ENCODE measurements around the gene B3GALT4. TPM values are rescaled to one million over a fixed set of nuclear protein-coding genes. Genes with fewer than 3 reads are reported as not detected.

The B3GALT4 gene
- total and polyA plus RNA-seq, 2 of the 13 experiments (the other 11 are each of a cell fraction or from before 2014, with no cell fraction given), result 0.04 to 0.27 TPM

DNA sequence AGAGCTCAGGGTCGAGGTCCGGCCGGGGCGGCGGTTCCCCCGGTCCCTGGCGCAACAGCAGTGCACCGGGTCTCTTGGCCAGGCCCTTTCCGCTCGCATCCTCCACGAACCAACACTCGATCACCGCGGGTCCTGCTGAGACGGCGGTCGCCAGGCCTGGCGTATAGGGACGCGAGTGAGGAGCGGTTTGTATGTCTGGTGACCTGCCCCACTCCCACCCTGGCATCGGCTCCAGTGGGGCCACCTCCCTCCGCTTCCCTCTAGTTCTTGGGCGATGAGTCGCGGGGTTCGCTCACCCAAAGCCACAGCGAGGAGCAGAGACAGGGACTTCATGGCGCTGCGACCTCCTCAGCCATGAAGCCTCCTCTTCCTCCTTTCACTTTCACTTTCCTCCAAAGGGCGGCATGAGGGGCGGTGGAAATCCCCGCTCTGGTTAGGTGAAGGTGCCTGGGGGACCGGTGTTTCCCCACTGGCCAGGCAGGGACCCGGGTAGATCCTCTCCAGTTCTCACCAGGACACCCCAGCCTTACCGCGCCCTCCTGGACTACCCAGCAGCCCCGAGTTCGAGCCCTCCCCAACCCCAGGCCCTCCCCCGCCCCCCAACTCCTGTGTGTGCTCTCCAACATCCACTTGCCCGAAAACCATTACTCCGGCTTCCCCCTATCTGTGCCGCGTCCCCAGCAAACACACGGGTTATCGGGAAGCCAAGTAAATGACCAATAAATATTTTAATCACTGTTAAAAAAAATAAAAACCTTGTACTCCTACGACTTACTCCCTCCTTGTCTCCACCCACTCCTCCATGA is 37.0 kb downstream of the B3GALT4 start, which contains the start of gene TAPBP (continued):
- TF ChIP-seq, protein P1, sequence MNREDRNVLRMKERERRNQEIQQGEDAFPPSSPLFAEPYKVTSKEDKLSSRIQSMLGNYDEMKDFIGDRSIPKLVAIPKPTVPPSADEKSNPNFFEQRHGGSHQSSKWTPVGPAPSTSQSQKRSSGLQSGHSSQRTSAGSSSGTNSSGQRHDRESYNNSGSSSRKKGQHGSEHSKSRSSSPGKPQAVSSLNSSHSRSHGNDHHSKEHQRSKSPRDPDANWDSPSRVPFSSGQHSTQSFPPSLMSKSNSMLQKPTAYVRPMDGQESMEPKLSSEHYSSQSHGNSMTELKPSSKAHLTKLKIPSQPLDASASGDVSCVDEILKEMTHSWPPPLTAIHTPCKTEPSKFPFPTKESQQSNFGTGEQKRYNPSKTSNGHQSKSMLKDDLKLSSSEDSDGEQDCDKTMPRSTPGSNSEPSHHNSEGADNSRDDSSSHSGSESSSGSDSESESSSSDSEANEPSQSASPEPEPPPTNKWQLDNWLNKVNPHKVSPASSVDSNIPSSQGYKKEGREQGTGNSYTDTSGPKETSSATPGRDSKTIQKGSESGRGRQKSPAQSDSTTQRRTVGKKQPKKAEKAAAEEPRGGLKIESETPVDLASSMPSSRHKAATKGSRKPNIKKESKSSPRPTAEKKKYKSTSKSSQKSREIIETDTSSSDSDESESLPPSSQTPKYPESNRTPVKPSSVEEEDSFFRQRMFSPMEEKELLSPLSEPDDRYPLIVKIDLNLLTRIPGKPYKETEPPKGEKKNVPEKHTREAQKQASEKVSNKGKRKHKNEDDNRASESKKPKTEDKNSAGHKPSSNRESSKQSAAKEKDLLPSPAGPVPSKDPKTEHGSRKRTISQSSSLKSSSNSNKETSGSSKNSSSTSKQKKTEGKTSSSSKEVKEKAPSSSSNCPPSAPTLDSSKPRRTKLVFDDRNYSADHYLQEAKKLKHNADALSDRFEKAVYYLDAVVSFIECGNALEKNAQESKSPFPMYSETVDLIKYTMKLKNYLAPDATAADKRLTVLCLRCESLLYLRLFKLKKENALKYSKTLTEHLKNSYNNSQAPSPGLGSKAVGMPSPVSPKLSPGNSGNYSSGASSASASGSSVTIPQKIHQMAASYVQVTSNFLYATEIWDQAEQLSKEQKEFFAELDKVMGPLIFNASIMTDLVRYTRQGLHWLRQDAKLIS (CRISPR knock-in tag; IDR thresholded peaks at IDR 0.05), result no peak; the same call in 1 of the 2 replicates
- TF ChIP-seq, protein P2, sequence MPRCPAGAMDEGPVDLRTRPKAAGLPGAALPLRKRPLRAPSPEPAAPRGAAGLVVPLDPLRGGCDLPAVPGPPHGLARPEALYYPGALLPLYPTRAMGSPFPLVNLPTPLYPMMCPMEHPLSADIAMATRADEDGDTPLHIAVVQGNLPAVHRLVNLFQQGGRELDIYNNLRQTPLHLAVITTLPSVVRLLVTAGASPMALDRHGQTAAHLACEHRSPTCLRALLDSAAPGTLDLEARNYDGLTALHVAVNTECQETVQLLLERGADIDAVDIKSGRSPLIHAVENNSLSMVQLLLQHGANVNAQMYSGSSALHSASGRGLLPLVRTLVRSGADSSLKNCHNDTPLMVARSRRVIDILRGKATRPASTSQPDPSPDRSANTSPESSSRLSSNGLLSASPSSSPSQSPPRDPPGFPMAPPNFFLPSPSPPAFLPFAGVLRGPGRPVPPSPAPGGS (CRISPR knock-in tag; IDR thresholded peaks at IDR 0.05), result no peak
- TF ChIP-seq FOXK2 (IDR thresholded peaks at IDR 0.05), result no peak
- TF ChIP-seq CCAR2 (optimal IDR thresholded peaks at IDR 0.05; ENCODE audit: low read depth, low read length), result no peak
- no peak for TF ChIP-seq ARID2 (CRISPR knock-in tag; IDR thresholded peaks at IDR 0.05; ENCODE audit: borderline replicate concordance)
- TF ChIP-seq NRL (CRISPR knock-in tag; IDR thresholded peaks at IDR 0.05; ENCODE audit: borderline replicate concordance), result peak; percentile 81
- no peak for TF ChIP-seq CHD2 (IDR thresholded peaks at IDR 0.05; ENCODE audit: low read depth, low read length)
- TF ChIP-seq, protein P3, sequence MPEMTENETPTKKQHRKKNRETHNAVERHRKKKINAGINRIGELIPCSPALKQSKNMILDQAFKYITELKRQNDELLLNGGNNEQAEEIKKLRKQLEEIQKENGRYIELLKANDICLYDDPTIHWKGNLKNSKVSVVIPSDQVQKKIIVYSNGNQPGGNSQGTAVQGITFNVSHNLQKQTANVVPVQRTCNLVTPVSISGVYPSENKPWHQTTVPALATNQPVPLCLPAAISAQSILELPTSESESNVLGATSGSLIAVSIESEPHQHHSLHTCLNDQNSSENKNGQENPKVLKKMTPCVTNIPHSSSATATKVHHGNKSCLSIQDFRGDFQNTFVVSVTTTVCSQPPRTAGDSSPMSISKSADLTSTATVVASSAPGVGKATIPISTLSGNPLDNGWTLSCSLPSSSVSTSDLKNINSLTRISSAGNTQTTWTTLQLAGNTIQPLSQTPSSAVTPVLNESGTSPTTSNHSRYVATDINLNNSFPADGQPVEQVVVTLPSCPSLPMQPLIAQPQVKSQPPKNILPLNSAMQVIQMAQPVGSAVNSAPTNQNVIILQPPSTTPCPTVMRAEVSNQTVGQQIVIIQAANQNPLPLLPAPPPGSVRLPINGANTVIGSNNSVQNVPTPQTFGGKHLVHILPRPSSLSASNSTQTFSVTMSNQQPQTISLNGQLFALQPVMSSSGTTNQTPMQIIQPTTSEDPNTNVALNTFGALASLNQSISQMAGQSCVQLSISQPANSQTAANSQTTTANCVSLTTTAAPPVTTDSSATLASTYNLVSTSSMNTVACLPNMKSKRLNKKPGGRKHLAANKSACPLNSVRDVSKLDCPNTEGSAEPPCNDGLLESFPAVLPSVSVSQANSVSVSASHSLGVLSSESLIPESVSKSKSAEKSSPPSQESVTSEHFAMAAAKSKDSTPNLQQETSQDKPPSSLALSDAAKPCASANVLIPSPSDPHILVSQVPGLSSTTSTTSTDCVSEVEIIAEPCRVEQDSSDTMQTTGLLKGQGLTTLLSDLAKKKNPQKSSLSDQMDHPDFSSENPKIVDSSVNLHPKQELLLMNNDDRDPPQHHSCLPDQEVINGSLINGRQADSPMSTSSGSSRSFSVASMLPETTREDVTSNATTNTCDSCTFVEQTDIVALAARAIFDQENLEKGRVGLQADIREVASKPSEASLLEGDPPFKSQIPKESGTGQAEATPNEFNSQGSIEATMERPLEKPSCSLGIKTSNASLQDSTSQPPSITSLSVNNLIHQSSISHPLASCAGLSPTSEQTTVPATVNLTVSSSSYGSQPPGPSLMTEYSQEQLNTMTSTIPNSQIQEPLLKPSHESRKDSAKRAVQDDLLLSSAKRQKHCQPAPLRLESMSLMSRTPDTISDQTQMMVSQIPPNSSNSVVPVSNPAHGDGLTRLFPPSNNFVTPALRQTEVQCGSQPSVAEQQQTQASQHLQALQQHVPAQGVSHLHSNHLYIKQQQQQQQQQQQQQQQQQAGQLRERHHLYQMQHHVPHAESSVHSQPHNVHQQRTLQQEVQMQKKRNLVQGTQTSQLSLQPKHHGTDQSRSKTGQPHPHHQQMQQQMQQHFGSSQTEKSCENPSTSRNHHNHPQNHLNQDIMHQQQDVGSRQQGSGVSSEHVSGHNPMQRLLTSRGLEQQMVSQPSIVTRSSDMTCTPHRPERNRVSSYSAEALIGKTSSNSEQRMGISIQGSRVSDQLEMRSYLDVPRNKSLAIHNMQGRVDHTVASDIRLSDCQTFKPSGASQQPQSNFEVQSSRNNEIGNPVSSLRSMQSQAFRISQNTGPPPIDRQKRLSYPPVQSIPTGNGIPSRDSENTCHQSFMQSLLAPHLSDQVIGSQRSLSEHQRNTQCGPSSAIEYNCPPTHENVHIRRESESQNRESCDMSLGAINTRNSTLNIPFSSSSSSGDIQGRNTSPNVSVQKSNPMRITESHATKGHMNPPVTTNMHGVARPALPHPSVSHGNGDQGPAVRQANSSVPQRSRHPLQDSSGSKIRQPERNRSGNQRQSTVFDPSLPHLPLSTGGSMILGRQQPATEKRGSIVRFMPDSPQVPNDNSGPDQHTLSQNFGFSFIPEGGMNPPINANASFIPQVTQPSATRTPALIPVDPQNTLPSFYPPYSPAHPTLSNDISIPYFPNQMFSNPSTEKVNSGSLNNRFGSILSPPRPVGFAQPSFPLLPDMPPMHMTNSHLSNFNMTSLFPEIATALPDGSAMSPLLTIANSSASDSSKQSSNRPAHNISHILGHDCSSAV (CRISPR knock-in tag; IDR thresholded peaks at IDR 0.05; ENCODE audit: borderline replicate concordance), result no peak
- TF ChIP-seq, protein P4, sequence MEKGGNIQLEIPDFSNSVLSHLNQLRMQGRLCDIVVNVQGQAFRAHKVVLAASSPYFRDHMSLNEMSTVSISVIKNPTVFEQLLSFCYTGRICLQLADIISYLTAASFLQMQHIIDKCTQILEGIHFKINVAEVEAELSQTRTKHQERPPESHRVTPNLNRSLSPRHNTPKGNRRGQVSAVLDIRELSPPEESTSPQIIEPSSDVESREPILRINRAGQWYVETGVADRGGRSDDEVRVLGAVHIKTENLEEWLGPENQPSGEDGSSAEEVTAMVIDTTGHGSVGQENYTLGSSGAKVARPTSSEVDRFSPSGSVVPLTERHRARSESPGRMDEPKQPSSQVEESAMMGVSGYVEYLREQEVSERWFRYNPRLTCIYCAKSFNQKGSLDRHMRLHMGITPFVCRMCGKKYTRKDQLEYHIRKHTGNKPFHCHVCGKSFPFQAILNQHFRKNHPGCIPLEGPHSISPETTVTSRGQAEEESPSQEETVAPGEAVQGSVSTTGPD (CRISPR knock-in tag; IDR thresholded peaks at IDR 0.05), result no peak
- 0 out of 2 replicates have a peak, but pooled peaks have one; percentile 77 for TF ChIP-seq ZNF749 (CRISPR knock-in tag; IDR thresholded peaks at IDR 0.05; ENCODE audit: borderline replicate concordance)
- TF ChIP-seq ZKSCAN1 (IDR thresholded peaks at IDR 0.05; ENCODE audit: low read length), result no peak
- TF ChIP-seq, protein P5, sequence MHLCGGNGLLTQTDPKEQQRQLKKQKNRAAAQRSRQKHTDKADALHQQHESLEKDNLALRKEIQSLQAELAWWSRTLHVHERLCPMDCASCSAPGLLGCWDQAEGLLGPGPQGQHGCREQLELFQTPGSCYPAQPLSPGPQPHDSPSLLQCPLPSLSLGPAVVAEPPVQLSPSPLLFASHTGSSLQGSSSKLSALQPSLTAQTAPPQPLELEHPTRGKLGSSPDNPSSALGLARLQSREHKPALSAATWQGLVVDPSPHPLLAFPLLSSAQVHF (CRISPR knock-in tag; IDR thresholded peaks at IDR 0.05), result no peak
